ENCODE measurements around the gene UBE2E1. TPM values are rescaled to one million over a fixed set of nuclear protein-coding genes. Genes with fewer than 3 reads are reported as not detected.

UBE2E1 gene
- total and polyA plus RNA-seq, 2 of the 4 experiments (the other 2 are of a cell fraction) = 54.1 to 91.6 TPM

GRCh38 chr3:23904545-23904944, 98.8 kb downstream of the UBE2E1 start:
- CTCF ChIA-PET = no interaction called here
- dilution Hi-C loops (cut with HindIII; ENCODE audit: low sequenced_read_pairs, unreplicated experiment) = no loop called here
- H3K14ac ChIP-seq (replicated peaks; ENCODE audit: low read depth, low read length) = no peak overlapping the region

More at GRCh38 chr3:23904545-23904944, 98.8 kb downstream of the UBE2E1 start:
- Histone ChIP-seq H3K27ac (ENCODE audit: insufficient read depth, low read length) (no peak overlapping the region), H4K8ac (ENCODE audit: low read depth in 2 of 2, low read length in 2 of 2) (no peak overlapping the region), H4K20me1 (ENCODE audit: insufficient read depth, low read length) (peaks cover 4% of the 10 kb centered on the region; the same call in 1 of the 2 replicates), H2BK15ac (ENCODE audit: low read depth, low read length) (no peak overlapping the region), H2BK5ac (ENCODE audit: low read depth, low read length, poor library complexity, severe bottlenecking) (no peak overlapping the region), H3K27me3 (ENCODE audit: control insufficient read depth, insufficient read depth, low read length) (no peaks in the 10 kb centered on the region), H2BK120ac (ENCODE audit: low read depth, low read length) (no peak overlapping the region), H3K4me1 (ENCODE audit: control insufficient read depth, insufficient read depth, low read length) (peaks cover 2% of the 10 kb centered on the region; the same call in 1 of the 2 replicates), H3K36me3 (ENCODE audit: control insufficient read depth, insufficient read depth, low read length) (peaks cover 5% of the 10 kb centered on the region; the same call in 1 of the 2 replicates), H3K4me3 (ENCODE audit: insufficient read depth, low read depth, low read length) (no peak overlapping the region), H3K79me1 (ENCODE audit: low read depth in 1 of 2, low read length in 2 of 2) (peaks cover 0 to 3% of the 10 kb centered on the region in 2 experiments; a peak in 1 of 4 replicates), H2AK9ac (replicated peaks; ENCODE audit: low read depth, low read length, poor library complexity) (no peak overlapping the region), H3K18ac (ENCODE audit: low read depth, low read length) (no peak overlapping the region), H3K9me1 (ENCODE audit: insufficient read depth, low read length) (0 out of 2 replicates have a peak, but pooled peaks cover 2% of the 10 kb centered on the region), H3K4me2 (ENCODE audit: low read depth, low read length) (no peak overlapping the region), H4K91ac (ENCODE audit: insufficient read depth, low read depth, low read length) (no peak overlapping the region), H3K4ac (ENCODE audit: low read depth, low read length) (no peak overlapping the region), H3K23ac (ENCODE audit: low read depth, low read length) (no peak overlapping the region), H3K9ac (ENCODE audit: low read depth, low read length) (no peak overlapping the region), H3K9me3 (ENCODE audit: control insufficient read depth, insufficient read depth, low read length) (no peaks in the 10 kb centered on the region), H2BK20ac (ENCODE audit: low read depth, low read length) (no peak overlapping the region), H2AFZ (replicated peaks; ENCODE audit: low read length, poor library complexity) (no peak overlapping the region), H4K5ac (ENCODE audit: low read depth, low read length) (no peak overlapping the region), H2AK5ac (ENCODE audit: low read depth, low read length) (no peak overlapping the region), H3K56ac (ENCODE audit: extremely low read depth, insufficient read depth, low read length) (no peak overlapping the region)
- DNase-seq = no peak
- no TSS peak for BruUV-seq (replicated peaks)
- intact Hi-C loops (cut with micrococcal nuclease) (no loop called here), in situ Hi-C loops (cut with MboI; ENCODE audit: low sequenced_read_pairs) (no loop called here)
- POLR2A ChIA-PET (ENCODE audit: unreplicated experiment) = no interaction called here
- TF ChIP-seq BHLHE40 (IDR thresholded peaks at IDR 0.05; ENCODE audit: low read depth, low read length) (no peak), POLR2A (IDR thresholded peaks at IDR 0.05; ENCODE audit: low read depth, low read length) (no peak), FOS (IDR thresholded peaks at IDR 0.05; ENCODE audit: low read depth, low read length) (no peak)
- no peak for ATAC-seq (ENCODE audit: low read depth)
